HG02870 (cell line): ENCODE measurements around the gene LMAN1L.

Experiments
- ATAC-seq: cut with Tn5 transposase; IDR thresholded peaks from one replicate; pipeline ENCODE4 v1.9.1; 2021; ENCODE audit warnings: mild to moderate bottlenecking, moderate library complexity; ENCODE audit not compliant: unreplicated experiment

Gene LMAN1L

DNA sequence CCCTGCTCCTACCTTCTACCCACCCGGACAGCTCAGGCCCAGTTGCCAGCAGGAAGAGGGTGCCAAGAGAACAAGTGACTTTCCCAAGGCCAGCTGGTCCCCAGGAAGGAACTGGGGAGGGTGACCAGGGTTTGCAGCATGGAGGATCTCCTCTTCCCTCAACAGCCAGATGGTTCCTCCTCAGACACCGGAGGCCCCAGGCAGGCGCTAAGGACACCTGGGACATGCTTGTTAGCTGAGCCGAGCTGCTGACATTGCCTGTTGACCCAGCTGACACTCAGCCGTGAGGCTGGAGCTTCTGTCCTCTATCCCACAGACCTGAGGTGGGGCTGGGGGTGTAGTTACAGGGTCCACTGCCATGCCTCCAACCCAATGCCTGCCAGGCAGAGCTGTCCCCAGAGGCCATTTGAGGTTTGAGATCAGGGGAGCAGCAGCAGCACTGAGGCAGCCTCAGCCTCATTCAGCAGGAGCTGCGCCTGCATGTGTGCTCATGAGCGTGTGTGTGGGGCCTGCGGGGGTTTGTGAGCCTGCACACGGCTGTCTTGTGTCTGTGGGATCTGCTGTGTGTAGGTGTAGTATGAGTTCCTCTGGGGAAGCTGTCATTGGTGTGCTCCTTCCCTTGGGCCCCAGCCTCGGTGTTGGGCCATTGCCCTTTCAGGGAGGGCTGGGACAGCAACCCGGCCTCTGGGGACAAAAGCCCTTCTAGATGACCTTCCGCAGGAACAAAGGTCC, 20.9 kb downstream of the LMAN1L start:
- ATAC-seq, result no peak

DNA sequence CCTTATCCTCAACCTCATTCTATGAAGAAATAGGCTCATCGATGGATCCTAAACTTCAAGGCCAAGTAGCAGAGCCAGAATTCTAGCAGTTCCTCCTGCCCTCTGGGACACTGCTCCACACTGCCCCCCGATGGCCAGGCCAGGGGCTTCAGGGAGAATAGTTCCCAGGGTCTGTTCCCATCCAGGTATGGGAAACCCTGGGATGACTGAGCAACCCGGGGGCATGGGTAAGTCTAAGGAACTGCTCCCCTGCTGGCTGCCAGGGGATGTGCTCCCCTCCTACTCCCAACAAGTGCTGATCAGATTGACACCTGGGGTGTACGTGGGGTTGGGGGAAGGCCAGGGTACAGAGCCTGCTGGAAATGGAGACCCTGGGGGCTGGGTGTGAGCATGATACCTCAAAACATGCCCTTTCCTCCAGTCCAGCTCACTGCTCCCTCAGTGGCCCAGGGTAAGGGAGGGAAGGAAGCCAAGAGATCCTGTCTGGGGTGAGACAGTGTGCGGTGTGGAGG, 22.7 kb downstream of the LMAN1L start:
- ATAC-seq, result no peak

DNA sequence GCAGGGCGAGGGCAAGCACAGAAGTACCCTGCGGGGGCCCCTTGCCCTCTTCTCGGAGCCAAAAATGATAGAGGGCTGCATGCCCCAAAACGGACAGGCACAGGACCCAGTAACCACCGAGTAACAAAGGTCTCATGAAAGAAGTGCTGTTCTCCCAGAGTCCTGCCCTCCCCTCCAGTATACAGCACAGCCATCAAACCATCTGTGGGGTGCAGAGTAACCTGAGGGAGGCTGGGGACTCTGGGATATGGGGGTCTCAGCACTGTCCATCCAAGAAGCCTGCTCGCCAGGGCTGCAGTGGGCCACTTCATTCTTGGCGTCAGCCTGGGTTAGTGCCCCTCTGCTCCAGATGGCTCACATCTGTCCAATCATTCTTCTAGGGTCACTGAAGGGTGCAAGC, 24.2 kb downstream of the LMAN1L start:
- ATAC-seq, result no peak

GRCh38 chr15:74837482-74838136, 25.0 kb downstream of the LMAN1L start:
- ATAC-seq, result no peak

- no peak for ATAC-seq
These were observed 25.5 kb downstream of the LMAN1L start for GRCh38 chr15:74838137-74838516.

DNA sequence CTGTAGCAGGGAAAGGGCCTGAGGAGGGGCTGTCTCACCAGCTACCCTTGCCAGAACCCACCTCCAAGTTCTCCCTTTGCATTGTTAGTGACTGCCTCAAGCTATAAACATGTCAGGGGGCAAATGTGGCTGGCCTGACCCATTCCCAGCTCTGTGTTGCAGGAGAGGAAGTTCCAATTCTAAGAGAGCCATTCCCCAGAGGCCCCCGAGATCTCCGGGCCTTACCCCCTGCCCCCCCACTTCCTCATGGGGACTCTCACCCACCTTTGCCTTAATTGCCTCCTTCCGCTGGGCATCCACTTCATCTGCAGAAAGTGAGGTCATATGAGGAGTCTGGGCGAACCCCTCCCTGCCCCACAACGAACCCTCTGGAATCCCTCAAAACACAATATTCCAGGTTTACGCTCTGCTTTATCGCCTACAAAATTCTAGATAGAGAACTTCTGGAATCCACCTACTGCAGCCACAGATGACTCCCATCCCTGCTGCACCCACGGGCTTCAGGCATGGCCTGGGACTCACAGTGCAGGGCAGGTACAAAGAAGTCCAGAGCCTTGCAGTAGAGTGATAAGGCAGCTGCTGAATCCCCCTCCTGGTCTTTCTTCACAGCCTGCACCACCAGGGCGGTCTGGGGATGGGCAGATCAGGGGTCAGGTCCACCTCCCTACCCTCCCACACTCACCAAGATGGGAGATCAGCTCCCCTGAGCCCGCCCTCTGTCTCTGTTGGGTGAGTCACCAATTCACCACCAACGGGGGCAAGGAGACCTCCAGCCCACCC, 26.3 kb downstream of the LMAN1L start:
- no peak for ATAC-seq

- ATAC-seq, result no peak
These were observed 27.1 kb downstream of the LMAN1L start for GRCh38 chr15:74839526-74840395.

DNA sequence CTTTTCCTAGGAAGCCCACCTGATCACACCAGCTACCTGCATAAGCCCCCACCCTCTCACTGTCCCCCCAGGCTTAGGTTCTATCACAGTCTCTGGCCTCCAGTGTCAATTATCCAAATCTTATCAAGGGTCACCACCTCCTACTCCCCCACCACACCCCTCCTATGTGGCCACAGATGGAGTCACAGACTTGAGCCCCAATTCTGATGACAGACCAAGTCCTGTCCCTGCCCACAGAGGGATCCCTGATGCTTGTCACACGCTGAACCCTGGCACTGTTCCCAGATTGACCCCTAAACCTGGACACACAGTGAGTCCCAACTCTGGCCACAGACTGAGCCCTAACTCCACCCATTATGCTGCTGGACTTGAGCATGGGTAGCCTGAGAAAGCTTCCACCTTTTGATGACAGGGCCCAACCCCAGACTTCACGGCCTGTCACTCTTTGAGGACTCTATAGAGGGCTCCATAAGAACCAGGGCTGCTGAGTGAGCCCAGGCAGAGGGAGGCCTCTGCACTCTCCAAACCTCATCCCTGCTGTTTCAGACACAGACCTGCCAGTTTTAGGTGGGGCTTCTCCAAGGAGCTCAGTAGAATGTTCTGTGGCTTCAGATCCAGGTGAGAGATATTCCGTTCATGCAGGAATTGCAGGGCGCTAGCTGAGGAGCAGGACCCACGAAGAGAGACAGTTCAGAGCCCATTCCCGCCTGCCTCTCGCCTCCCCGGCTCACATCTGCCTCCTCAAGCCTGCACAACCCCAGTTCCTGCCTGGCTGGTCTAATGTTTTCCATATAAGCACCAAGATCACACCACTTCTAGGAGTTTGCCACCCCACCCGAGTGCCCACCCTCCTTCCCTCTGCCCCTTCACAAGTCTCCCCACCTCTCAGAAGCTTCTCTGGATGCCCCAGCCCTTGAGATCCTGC, 28.5 kb downstream of the LMAN1L start:
- no peak for ATAC-seq

DNA sequence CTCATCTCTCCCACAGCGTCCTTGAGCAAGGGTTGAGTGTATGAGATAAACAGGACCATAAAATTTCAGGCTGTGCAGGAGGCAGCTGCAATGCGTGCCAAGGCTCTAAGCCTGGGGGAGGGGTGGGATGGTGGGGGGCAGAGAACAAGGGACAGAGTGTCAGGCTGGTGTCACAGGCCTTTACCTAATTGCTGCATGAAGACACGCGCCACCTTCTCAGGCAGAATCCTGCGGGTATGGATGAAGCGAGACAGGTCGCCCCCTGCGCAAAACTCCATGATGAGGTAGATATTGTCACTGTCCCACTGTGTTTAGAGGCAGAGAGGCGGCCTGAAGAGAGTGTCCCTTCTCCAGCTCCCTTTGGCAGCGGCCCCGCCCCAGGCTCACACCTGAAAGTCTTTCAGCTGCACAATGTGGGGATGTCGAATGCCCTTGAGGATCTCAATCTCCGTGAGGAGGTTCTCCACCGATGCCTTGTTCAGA, 29.3 kb downstream of the LMAN1L start:
- ATAC-seq, result no peak

DNA sequence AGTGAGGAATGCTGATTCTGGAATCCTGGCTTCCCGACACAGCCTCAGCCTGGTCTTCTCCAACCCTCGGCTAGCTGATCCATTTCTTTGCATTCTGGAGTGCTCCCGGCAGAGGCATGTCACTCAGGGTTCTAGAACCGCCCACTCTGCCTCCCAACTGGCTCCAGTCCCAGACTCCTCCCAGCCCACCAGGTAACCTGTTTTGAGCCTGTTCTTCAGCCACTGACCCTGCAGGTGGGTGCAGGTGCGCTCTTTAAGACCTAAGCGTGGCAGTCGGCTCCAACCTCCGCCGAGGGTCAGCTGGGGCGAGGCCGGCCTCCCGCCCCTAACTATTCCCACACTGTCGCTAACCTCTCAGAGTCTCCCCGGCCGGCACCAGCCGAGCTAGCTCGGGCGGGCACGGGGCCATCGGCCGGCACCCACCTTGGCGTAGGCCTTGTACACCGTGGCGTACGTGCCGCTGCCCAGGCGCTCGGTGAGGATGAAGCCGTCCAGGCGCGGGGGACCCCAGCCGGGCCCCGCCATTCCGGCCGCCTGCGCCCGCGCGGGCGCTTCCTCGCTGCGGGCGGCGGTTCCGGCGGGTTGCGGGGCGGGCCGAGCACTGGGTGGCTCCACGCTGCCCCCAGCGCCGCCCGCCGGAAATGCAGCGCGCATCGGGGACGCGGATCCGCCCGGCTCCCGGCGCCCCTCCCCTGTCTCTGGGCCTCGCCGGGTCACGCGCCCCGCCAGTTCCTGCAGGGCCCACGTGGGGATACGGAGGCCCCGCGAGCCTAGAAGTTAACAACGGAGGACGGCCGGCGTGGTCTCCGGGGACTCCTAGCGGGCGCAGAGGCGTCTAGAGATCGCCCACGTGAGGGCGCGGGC, 30.2 kb downstream of the LMAN1L start, which contains the start of gene ULK3:
TSS of gene ULK3 (minus strand) at position 576 of the 864 bp plus-strand sequence. CDS start at position 525, 51 bp downstream.
- peak; percentile 75 for ATAC-seq

GRCh38 chr15:74843445-74843828, 30.8 kb downstream of the LMAN1L start:
- ATAC-seq, result no peak

- ATAC-seq, result no peak
These were observed 31.3 kb downstream of the LMAN1L start for GRCh38 chr15:74843891-74844299.

DNA sequence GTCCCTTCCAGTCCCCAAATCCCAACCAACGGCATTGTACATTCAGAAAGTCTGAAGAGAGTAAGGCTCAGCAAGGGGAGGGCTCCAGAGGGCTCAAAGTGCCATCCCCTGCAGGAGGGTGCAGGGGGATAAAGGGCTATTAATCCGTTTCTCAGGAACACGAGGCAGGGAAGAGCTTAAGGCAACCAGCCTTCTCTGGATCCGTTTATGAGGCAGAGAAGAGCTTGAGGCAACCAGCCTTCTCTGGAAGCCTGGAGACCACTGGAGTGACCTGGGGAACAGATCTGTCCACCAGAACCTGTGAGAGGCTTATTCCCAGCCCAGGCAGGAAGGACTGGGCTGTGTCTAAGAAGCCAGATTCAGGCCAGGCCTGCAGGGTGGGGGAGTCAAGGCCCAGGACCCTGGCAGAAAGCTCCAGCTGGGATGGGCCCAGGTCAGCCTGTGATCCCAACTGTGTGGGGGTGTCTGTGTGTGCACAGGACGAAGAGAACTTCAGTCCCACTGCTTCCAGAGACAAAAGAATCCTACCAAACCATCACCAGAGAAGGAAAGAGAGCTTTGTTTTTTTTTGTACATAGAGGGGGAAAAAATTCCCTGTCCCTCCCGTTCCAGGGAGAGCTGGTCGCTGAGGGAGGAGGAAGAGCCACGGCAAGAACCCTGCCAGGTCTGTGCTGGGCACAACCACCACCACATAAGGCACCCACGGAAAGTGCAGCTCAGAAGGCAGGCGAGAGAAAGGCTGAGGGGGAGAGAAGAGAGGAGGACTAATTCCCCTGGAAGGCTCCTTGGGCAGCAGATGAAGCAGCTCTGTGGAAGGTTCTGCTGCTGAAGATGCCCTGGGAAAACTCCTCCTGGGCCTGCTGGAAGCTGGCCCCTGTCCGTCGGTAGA, 31.9 kb downstream of the LMAN1L start:
- no peak for ATAC-seq

GRCh38 chr15:74845208-74845568, 32.6 kb downstream of the LMAN1L start:
- ATAC-seq, result no peak

DNA sequence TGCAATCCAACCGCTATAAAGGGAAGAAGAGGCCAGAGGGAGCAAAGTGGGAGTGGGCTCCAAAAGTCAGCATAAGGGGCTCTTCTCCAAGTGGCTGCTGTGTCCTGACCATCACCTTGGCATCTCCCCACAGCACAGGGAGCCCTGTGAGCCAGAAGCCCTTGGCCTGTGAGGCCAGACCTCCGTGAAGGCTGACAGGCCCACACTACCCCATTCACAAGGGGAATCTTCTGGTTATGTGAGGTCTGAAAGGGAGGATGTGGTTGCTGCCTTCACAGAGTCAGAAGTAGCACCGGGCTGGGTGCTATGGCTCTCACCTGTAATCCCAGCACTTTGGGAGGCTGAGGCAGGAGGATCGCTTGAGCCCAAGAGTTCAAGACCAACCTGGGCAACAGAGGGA, 32.9 kb downstream of the LMAN1L start:
- no peak for ATAC-seq

GRCh38 chr15:74847432-74847831, 34.8 kb downstream of the LMAN1L start:
- no peak for ATAC-seq

DNA sequence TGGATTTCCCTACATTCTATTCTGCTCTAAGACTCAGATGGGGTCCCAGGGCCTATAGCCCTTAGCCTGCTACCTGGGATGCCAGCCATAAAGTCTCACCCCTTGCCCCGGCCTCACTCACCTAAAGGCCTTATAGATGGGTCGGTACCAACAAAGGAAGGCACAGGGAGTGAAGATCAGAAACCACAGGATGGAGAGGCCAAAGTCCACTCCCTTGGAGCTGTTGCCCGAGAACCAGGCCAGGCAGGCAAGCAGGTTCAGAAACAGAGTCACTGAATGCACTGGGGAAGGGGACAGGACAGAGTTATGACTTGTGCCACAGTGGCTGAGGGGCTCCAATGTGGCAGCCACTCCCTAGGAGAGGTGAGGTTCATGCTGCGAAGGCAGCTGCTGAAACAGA, 37.8 kb downstream of the LMAN1L start:
- ATAC-seq, result no peak

GRCh38 chr15:74851960-74852359, 39.3 kb downstream of the LMAN1L start:
- no peak for ATAC-seq
